PC-3 (cell line): ENCODE results near the gene LHX1.

Experiments
- EZH2 ChIP-seq: fragments of 300-600 bp; sonication (generic); IDR thresholded peaks from one replicate; pipeline ENCODE4 v1.6.1; 2017; ENCODE audit warnings: antibody characterized with exemption, mild to moderate bottlenecking, low read length; ENCODE audit not compliant: unreplicated experiment
- TF ChIP-seq, protein P1 (sequence below): fragments of 300-600 bp; sonication (generic); conservative IDR thresholded peaks from 2 replicates; pipeline ENCODE4 v1.5.1; 2017; ENCODE audit warnings: antibody characterized with exemption, low read depth, mild to moderate bottlenecking, low read length

DNA sequence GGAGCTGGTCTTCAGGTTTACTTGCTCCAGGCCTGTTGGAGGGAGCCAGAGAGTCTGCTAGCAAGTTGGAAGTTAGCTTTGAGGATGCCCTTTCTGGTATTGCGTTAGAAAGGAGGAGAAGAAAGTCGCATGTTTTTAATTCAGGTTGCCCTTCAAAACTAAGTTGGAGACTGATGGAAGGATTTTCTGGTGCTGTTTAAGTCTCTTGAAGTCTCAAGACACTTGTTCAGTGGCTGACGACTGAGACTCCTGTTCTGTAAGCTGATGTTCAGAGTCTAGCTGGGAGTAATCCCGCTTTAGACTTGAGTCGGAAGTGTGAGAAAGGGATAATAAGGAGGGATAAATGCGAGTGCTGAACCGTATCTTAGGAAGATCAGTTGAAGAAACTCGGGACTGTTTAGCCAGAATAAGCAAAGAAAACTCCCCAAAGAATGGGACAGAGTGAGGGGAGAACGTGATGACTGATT lies 12.2 kb downstream of the LHX1 start:
- TF ChIP-seq, protein P1, sequence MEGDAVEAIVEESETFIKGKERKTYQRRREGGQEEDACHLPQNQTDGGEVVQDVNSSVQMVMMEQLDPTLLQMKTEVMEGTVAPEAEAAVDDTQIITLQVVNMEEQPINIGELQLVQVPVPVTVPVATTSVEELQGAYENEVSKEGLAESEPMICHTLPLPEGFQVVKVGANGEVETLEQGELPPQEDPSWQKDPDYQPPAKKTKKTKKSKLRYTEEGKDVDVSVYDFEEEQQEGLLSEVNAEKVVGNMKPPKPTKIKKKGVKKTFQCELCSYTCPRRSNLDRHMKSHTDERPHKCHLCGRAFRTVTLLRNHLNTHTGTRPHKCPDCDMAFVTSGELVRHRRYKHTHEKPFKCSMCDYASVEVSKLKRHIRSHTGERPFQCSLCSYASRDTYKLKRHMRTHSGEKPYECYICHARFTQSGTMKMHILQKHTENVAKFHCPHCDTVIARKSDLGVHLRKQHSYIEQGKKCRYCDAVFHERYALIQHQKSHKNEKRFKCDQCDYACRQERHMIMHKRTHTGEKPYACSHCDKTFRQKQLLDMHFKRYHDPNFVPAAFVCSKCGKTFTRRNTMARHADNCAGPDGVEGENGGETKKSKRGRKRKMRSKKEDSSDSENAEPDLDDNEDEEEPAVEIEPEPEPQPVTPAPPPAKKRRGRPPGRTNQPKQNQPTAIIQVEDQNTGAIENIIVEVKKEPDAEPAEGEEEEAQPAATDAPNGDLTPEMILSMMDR, result no peak
- TF ChIP-seq EZH2, result no peak
